ENCODE results near the gene DGUOK.

Gene DGUOK

DNA sequence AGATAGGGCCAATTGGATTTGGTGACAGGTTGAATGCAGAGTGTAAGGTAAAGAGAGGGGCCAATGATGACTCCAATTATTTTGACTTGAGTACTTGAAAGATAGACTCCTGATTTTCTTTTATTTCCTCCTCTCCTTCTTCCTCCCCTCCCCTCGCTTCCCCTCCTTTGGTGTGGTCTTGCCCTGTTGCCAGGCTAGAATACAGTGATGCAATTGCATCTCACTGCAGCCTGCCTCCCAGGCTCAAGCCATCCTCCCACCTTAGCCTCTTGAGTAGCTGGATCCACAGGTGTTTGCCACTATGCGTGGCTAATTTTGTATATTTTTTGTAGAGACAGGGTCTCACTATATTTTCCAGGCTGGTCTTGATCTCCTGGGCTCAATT, 2.3 kb downstream of the DGUOK start:
- DNase-seq (ENCODE audit: low spot score): no peak
- TF ChIP-seq, protein P1, sequence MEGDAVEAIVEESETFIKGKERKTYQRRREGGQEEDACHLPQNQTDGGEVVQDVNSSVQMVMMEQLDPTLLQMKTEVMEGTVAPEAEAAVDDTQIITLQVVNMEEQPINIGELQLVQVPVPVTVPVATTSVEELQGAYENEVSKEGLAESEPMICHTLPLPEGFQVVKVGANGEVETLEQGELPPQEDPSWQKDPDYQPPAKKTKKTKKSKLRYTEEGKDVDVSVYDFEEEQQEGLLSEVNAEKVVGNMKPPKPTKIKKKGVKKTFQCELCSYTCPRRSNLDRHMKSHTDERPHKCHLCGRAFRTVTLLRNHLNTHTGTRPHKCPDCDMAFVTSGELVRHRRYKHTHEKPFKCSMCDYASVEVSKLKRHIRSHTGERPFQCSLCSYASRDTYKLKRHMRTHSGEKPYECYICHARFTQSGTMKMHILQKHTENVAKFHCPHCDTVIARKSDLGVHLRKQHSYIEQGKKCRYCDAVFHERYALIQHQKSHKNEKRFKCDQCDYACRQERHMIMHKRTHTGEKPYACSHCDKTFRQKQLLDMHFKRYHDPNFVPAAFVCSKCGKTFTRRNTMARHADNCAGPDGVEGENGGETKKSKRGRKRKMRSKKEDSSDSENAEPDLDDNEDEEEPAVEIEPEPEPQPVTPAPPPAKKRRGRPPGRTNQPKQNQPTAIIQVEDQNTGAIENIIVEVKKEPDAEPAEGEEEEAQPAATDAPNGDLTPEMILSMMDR (IDR thresholded peaks at IDR 0.05; ENCODE audit: borderline replicate concordance, control extremely low read depth, extremely low read depth, insufficient read depth, missing control alignments): no peak
- in situ Hi-C loops (cut with MboI; ENCODE audit: low sequenced_read_pairs, unreplicated experiment): no loop called here

DNA sequence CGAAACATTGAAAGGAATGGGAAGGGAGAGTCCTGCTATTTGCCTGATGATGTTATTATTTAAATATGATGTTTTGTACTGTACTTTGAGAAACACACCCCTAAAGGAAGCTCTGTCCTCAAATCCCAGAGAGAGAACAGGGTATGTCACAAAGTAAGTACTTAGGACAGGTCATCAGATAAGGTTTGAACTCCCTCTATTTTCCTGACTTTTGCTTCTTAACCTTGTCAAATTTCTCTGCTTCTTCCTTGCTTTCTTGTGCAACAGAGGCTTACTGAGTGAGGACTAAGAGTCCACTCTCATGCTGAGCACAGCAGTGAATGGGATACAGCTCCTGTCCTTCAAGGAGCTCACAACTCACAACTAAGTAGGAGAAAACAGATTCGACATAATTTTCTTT, 3.7 kb downstream of the DGUOK start:
- TF ChIP-seq, protein P1 (IDR thresholded peaks at IDR 0.05; ENCODE audit: borderline replicate concordance, control extremely low read depth, extremely low read depth, insufficient read depth, missing control alignments): no peak
- in situ Hi-C loops (cut with MboI; ENCODE audit: low sequenced_read_pairs, unreplicated experiment): no loop called here
- DNase-seq (ENCODE audit: low spot score): no peak

DNA sequence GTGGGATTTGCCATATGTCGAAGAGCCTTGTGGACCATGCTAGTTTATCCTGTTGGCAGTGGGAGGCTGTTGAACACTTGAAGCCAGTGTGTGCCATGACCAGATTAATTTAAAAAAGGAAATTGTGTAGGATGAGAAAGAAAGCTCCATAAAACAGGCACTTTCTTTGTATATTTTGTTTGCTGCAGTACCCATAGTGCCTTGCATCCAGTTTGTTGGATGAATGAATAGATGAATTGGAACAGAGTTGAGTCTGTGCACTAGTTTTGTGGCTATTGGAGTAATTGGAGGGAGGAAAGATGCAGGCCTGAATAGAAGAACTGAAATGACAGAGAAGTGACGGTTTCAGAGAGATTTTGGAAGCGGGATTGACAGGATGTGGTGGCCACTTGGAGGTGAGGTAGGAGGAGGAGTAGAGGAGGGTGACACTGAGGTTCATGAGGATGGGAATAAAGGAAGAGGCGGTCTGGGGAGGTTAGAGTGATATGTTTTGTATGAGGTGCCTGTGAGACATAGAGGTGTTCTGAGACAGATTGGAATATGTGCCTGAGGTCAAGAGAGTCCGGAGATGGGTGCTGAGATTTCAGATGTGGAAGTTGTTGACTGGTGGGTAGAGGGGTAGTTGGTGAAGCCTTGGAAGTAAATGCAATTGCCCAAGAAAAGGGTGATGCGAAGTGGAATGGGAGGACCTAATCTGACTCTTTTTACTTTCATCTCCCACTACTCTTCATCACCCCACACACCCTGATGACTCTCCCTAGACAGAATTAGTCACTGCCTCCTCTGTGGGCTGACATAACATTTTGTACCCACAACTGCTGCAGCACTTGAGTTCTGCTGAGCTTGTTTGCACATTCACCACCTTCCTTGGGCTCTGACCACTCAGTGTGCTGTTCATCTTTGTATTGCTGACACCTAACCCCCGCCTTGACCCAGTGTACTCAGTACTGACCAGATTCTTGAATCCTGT, 5.1 kb downstream of the DGUOK start:
- DNase-seq (ENCODE audit: low spot score): no peak
- TF ChIP-seq, protein P1 (IDR thresholded peaks at IDR 0.05; ENCODE audit: borderline replicate concordance, control extremely low read depth, extremely low read depth, insufficient read depth, missing control alignments): no peak
- in situ Hi-C loops (cut with MboI; ENCODE audit: low sequenced_read_pairs, unreplicated experiment): no loop called here

DNA sequence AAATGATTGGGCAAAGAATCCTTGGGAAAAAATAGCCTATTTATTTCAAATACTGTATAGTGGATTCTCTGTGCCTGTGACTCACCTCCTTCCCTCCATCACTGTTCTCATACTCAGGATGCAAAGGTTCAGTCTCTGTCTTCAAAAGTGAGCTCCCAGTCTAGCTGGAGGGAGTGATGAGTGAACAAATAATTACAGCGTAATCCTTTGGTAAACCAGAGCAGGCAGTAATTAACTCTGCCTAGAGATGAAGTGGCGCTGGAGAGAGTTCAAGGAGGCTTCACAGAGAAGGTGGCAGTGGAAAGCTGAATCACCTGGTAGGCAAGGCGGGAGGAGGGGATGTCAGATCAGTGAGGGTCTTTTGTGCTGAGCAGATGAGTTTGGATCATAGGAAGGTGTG, 6.5 kb downstream of the DGUOK start:
- TF ChIP-seq, protein P1 (IDR thresholded peaks at IDR 0.05; ENCODE audit: borderline replicate concordance, control extremely low read depth, extremely low read depth, insufficient read depth, missing control alignments): no peak
- no peak for DNase-seq (ENCODE audit: low spot score)
- in situ Hi-C loops (cut with MboI; ENCODE audit: low sequenced_read_pairs, unreplicated experiment): no loop called here

DNA sequence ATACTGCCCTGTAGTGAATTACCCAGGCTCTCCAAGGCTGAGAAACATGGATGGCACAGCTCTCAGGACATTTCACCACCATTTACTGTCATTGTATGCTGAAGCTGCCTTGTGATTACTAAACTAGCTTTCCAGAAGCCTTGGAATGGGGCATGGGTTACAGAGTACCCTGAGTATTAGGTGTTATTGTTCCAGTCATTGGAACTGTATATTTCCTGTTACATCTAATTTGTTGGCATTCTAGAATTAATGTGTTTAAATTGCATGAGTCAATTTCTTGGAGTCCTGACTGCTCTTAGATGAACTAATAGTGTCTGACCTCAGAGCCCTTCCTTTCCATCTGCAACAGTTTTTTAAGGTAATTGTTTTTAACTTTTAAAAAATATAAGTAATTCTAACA, 9.0 kb downstream of the DGUOK start:
- in situ Hi-C loops (cut with MboI; ENCODE audit: low sequenced_read_pairs, unreplicated experiment): no loop called here
- DNase-seq (ENCODE audit: low spot score): no peak
- TF ChIP-seq, protein P1 (IDR thresholded peaks at IDR 0.05; ENCODE audit: borderline replicate concordance, control extremely low read depth, extremely low read depth, insufficient read depth, missing control alignments): no peak

DNA sequence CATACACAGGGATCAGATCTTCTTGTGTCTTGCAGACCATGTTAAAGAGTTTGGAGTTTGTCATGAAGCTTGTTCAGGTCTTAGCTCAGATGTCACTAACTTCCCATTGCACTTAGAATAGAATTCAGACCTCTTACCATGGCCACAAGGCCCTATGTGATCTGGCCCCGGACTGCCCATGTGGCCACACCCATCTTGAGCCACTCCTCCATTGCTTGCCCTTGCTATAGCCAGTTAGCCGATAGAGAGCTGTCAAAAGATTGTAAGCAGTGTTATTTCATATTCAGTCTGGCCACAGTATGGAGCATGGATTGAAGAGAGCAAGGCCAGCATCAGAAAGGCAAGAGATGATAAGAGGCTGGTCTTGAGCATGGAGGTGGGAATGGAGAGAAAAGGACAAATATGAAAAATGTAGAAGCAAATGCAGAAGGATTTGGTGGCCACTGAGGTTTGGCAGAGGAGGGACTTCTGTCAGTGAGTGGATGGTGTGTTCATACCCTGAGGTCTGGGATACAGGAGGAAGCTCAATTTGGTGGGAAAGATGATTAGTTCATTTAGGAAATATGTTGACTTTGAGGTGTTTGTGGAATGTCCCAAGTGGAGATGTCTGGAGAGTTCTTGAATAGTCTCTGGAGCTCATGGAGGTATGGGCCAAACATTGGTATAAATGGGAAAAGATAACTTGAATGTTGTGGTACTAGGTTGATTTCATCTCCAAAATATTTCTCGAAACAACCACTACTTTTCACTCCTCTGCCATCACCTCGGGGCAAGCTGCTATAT, 10.6 kb downstream of the DGUOK start:
- in situ Hi-C loops (cut with MboI; ENCODE audit: low sequenced_read_pairs, unreplicated experiment): no loop called here
- DNase-seq (ENCODE audit: low spot score): no peak
- TF ChIP-seq, protein P1 (IDR thresholded peaks at IDR 0.05; ENCODE audit: borderline replicate concordance, control extremely low read depth, extremely low read depth, insufficient read depth, missing control alignments): no peak
